GM13977 (cell line): Measurements from ENCODE around the gene PLCG1.

ENCODE experiments used
- DNase-seq: peaks from one replicate; pipeline ENCODE4 v3.0.0; 2012; ENCODE audit warnings: low spot score
- CTCF ChIP-seq: IDR thresholded peaks from 2 replicates; pipeline ENCODE4 v1.5.1; 2012; ENCODE audit warnings: mild to moderate bottlenecking, control low read depth; ENCODE audit not compliant: insufficient read depth; ENCODE audit errors: extremely low read depth, missing control alignments
- in situ Hi-C: fragments of 300-500 bp; cut with MboI; formaldehyde crosslinking; loops from one replicate; pipeline ENCODE4 v1.12.0; 2022; ENCODE audit warnings: low sequenced_read_pairs, low pct_unique_long_range_greater_than_20kb, mixed read lengths, inconsistent platforms; ENCODE audit not compliant: unreplicated experiment

Gene PLCG1

GRCh38 chr20:41175201-41175651, 37.9 kb downstream of the PLCG1 start:
- in situ Hi-C loops, result loop anchor here (5.0 kb wide), 1 partner anchor 167 kb away; the partner anchor contains the start of gene LPIN3
- no peak for DNase-seq
- no peak for TF ChIP-seq CTCF

GRCh38 chr20:41175727-41176330, 38.5 kb downstream of the PLCG1 start:
- DNase-seq, result no peak
- in situ Hi-C loops, result loop anchor here (5.0 kb wide), 1 partner anchor 166 kb away; the partner anchor contains the start of gene LPIN3
- TF ChIP-seq CTCF, result no peak

- in situ Hi-C loops, result loop anchor here (5.0 kb wide), 1 partner anchor 165 kb away; the partner anchor contains the start of gene LPIN3
- DNase-seq, result no peak
- no peak for TF ChIP-seq CTCF
These were observed 39.6 kb downstream of the PLCG1 start for GRCh38 chr20:41176711-41177552.

GRCh38 chr20:41177636-41178035, 40.3 kb downstream of the PLCG1 start:
- TF ChIP-seq CTCF, result no peak
- no peak for DNase-seq

GRCh38 chr20:41178495-41178894, 41.2 kb downstream of the PLCG1 start:
- TF ChIP-seq CTCF, result no peak
- no peak for DNase-seq
- in situ Hi-C loops, result loop anchor here (5.0 kb wide), 1 partner anchor 164 kb away; the partner anchor contains the start of gene LPIN3

More at GRCh38 chr20:41177636-41178035, 40.3 kb downstream of the PLCG1 start:
- in situ Hi-C loops, result loop anchor here (5.0 kb wide), 1 partner anchor 165 kb away; the partner anchor contains the start of gene LPIN3

GRCh38 chr20:41178904-41179432, 41.6 kb downstream of the PLCG1 start:
- TF ChIP-seq CTCF, result no peak
- no peak for DNase-seq
- in situ Hi-C loops, result loop anchor here (5.0 kb wide), 1 partner anchor 163 kb away; the partner anchor contains the start of gene LPIN3
